GM23248 (cell line): ENCODE data around the gene CTNNBIP1.

ENCODE experiments used
- EZH2 ChIP-seq: fragments of 200-600 bp; sonication (generic); IDR thresholded peaks from 2 replicates; pipeline ENCODE4 v1.6.1; 2018; ENCODE audit warnings: antibody characterized with exemption, mild to moderate bottlenecking; ENCODE audit not compliant: insufficient read depth, poor library complexity, severe bottlenecking
- EZH2phosphoT487 ChIP-seq: fragments of 200-600 bp; sonication (generic); IDR thresholded peaks from 2 replicates; pipeline ENCODE4 v1.6.1; 2018; ENCODE audit warnings: antibody characterized with exemption, moderate library complexity, mild to moderate bottlenecking, low read depth; ENCODE audit not compliant: insufficient read depth

DNA sequence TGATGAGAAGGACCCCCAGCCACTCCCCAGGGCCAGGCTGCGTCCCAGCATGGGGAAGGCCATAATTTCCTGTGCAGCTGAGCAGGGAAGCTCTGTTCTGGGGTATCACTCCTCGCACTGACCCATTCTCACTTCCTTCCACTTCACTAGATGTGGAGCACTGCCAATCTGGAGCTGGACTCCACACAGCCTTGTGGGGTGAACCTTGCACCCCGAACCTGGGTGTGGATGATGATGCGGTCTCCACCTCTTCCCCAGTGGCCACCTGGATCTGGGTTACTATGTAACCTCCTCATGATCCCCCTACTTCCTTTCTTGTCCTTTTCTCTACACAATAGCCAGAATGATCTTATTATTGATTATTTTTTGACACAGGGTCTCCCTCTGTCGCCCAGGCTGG, 36.7 kb downstream of the CTNNBIP1 start:
- TF ChIP-seq EZH2, result no peak
- TF ChIP-seq EZH2phosphoT487, result no peak
